H9 (cell line): Measurements from ENCODE around the gene GTF3C6. TPM values are rescaled to one million over a fixed set of nuclear protein-coding genes. Genes with fewer than 3 reads are reported as not detected.

ENCODE experiments used
- DNase-seq: peaks from one replicate; pipeline ENCODE4 v3.0.0-alpha.2; 2017
- H2AFZ ChIP-seq: one replicate; pipeline ENCODE4 v1.6.1; 2013; ENCODE audit warnings: mild to moderate bottlenecking, low read length, control low read depth, moderate library complexity
- H2AK5ac ChIP-seq: 2 replicates; pipeline ENCODE4 v1.6.1; 2013; ENCODE audit warnings: low read length, control low read depth, mixed read lengths; ENCODE audit not compliant: insufficient read length
- H2BK120ac ChIP-seq: one replicate; pipeline ENCODE4 v1.6.1; 2013; ENCODE audit warnings: low read depth, mild to moderate bottlenecking, low read length, control low read depth, inconsistent platforms; ENCODE audit not compliant: poor library complexity, severe bottlenecking
- H2BK12ac ChIP-seq: 2 replicates; pipeline ENCODE4 v1.6.1; 2013; ENCODE audit warnings: low read length, control low read depth, mixed read lengths, low read depth; ENCODE audit not compliant: insufficient read length
- H2BK15ac ChIP-seq: 2 replicates; pipeline ENCODE4 v1.6.1; 2013; ENCODE audit warnings: low read depth, low read length, control low read depth
- H2BK20ac ChIP-seq: one replicate; pipeline ENCODE4 v1.6.1; 2013; ENCODE audit warnings: low read depth, mild to moderate bottlenecking, low read length, control low read depth, inconsistent platforms; ENCODE audit not compliant: poor library complexity, severe bottlenecking
- H2BK5ac ChIP-seq: 2 replicates; pipeline ENCODE4 v1.6.1; 2013; ENCODE audit warnings: low read length, control low read depth, mixed read lengths; ENCODE audit not compliant: insufficient read length
- H3K14ac ChIP-seq: 2 replicates; pipeline ENCODE4 v1.6.1; 2013; ENCODE audit warnings: low read length, control low read depth; ENCODE audit not compliant: insufficient read depth
- H3K18ac ChIP-seq: 2 replicates; pipeline ENCODE4 v1.6.1; 2013; ENCODE audit warnings: low read depth, mild to moderate bottlenecking, mixed read lengths, low read length, control low read depth; ENCODE audit not compliant: insufficient read length
- H3K23ac ChIP-seq: 2 replicates; pipeline ENCODE4 v1.6.1; 2013; ENCODE audit warnings: low read length, control low read depth, mixed read lengths, low read depth; ENCODE audit not compliant: insufficient read length
- H3K23me2 ChIP-seq: 2 replicates; pipeline ENCODE4 v1.6.1; 2013; ENCODE audit warnings: low read depth, mild to moderate bottlenecking, mixed read lengths, low read length, control low read depth; ENCODE audit not compliant: insufficient read length, poor library complexity, severe bottlenecking
- H3K27ac ChIP-seq: 2 replicates; pipeline ENCODE4 v1.5.1; 2013; ENCODE audit warnings: low read length, control low read depth, mixed read lengths, low read depth; ENCODE audit not compliant: insufficient read length
- H3K27me3 ChIP-seq: 2 replicates; pipeline ENCODE4 v1.6.1; 2013; ENCODE audit warnings: low read length, control low read depth, inconsistent platforms; ENCODE audit not compliant: insufficient read depth
- H3K4ac ChIP-seq: 2 replicates; pipeline ENCODE4 v1.6.1; 2013; ENCODE audit warnings: low read depth, mild to moderate bottlenecking, control low read depth, inconsistent platforms, low read length, moderate library complexity
- H3K4me1 ChIP-seq: 2 replicates; pipeline ENCODE4 v1.6.1; 2013; ENCODE audit warnings: low read length, control low read depth, inconsistent platforms; ENCODE audit not compliant: insufficient read depth
- H3K4me2 ChIP-seq: 2 replicates; pipeline ENCODE4 v1.6.1; 2013; ENCODE audit warnings: low read length, control low read depth, mixed read lengths; ENCODE audit not compliant: insufficient read length, insufficient read depth
- H3K56ac ChIP-seq: 2 replicates; pipeline ENCODE4 v1.6.1; 2013; ENCODE audit warnings: low read depth, mild to moderate bottlenecking, mixed read lengths, low read length, control low read depth; ENCODE audit not compliant: insufficient read length
- H3K79me1 ChIP-seq: 2 replicates; pipeline ENCODE4 v1.6.1; 2013; ENCODE audit warnings: low read depth, mild to moderate bottlenecking, moderate library complexity, low read length, control low read depth, inconsistent platforms; ENCODE audit not compliant: insufficient read depth, poor library complexity, severe bottlenecking
- H3K79me2 ChIP-seq: 2 replicates; pipeline ENCODE4 v1.6.1; 2013; ENCODE audit warnings: low read length, control low read depth, inconsistent platforms; ENCODE audit not compliant: insufficient read depth
- H3K9ac ChIP-seq: 2 replicates; pipeline ENCODE4 v1.6.1; 2013; ENCODE audit warnings: low read length, control low read depth, mixed read lengths; ENCODE audit not compliant: insufficient read length; ENCODE audit errors: extremely low read depth
- H3K9me3 ChIP-seq: one replicate; pipeline ENCODE4 v1.6.1; 2013; ENCODE audit warnings: low read depth, low read length, inconsistent platforms; ENCODE audit not compliant: control insufficient read depth
- H3T11ph ChIP-seq: one replicate; pipeline ENCODE4 v1.6.1; 2013; ENCODE audit warnings: mild to moderate bottlenecking, low read length, control low read depth, inconsistent platforms
- H4K20me1 ChIP-seq: one replicate; pipeline ENCODE4 v1.6.1; 2013; ENCODE audit not compliant: control insufficient read depth, insufficient read length, insufficient read depth
- H4K5ac ChIP-seq: 2 replicates; pipeline ENCODE4 v1.6.1; 2013; ENCODE audit warnings: low read depth, mild to moderate bottlenecking, mixed read lengths, low read length, control low read depth; ENCODE audit not compliant: insufficient read length
- H4K8ac ChIP-seq: replicated peaks from 2 replicates; pipeline ENCODE4 v1.6.1; 2013; ENCODE audit warnings: low read length, control low read depth, mixed read lengths, low read depth; ENCODE audit not compliant: insufficient read length
- H4K91ac ChIP-seq: 2 replicates; pipeline ENCODE4 v1.6.1; 2013; ENCODE audit warnings: low read depth, mild to moderate bottlenecking, moderate library complexity, mixed read lengths, low read length, control low read depth; ENCODE audit not compliant: insufficient read length
- H3K27ac Mint-ChIP-seq, 3 experiments: 2 replicates in 2 of 3; 3 replicates in 1 of 3; pipeline ENCODE4 v1.8.0; 2020 to 2021; ENCODE audit warnings: mixed read lengths in 3 of 3, mild to moderate bottlenecking in 1 of 3, moderate library complexity in 1 of 3
- H3K27me3 Mint-ChIP-seq: 2 replicates; pipeline ENCODE4 v1.8.0; 2021; ENCODE audit warnings: low read depth, mild to moderate bottlenecking, moderate library complexity, mixed read lengths
- H3K36me3 Mint-ChIP-seq, 3 experiments: 2 replicates in 2 of 3; 3 replicates in 1 of 3; pipeline ENCODE4 v1.8.0; 2020 to 2021; ENCODE audit warnings: low read depth in 3 of 3, mixed read lengths in 3 of 3; ENCODE audit not compliant: insufficient read depth in 1 of 3
- H3K4me1 Mint-ChIP-seq, 2 experiments: 2 replicates each; pipeline ENCODE4 v1.8.0; 2020; ENCODE audit warnings: mixed read lengths in 2 of 2
- H3K4me3 Mint-ChIP-seq, 2 experiments: 2 replicates in 1 of 2; 3 replicates in 1 of 2; pipeline ENCODE4 v1.8.0; 2020 to 2021; ENCODE audit warnings: mild to moderate bottlenecking in 2 of 2, mixed read lengths in 2 of 2, moderate library complexity in 1 of 2
- H3K9me3 Mint-ChIP-seq, 2 experiments: 2 replicates in 1 of 2; 3 replicates in 1 of 2; pipeline ENCODE4 v1.8.0; 2020; ENCODE audit warnings: mild to moderate bottlenecking in 2 of 2, mixed read lengths in 2 of 2, moderate library complexity in 1 of 2
- CTCF ChIP-seq: fragments of 200-600 bp; sonication (generic); conservative IDR thresholded peaks from 3 replicates; pipeline ENCODE4 v1.8.0; 2021; ENCODE audit warnings: antibody characterized with exemption, mild to moderate bottlenecking
- WGBS: extraction: QIAGEN DNeasy Blood & Tissue Kit; methylation state at CpG from one replicate; pipeline ENCODE4 v1.1.7; 2013; ENCODE audit warnings: missing lambda C conversion rate, low lambda C conversion rate, mixed read lengths; ENCODE audit not compliant: insufficient read length; ENCODE audit errors: extremely low coverage; 5-methylcytosine and 5-hydroxymethylcytosine counted together
- total RNA-seq: library from RNA; stranded (reverse); gene quantifications from 2 replicates; pipeline ENCODE4 v1.2.1, GENCODE V29; 2021

The GTF3C6 gene
- total RNA-seq, 1 experiment from 2014 or later = 106 TPM

GRCh38 chr6:111011360-111012142, 53.0 kb downstream of the GTF3C6 start:
- H3K18ac ChIP-seq = no peak overlapping the region
- H3K27ac ChIP-seq = no peak overlapping the region
- no peak overlapping the region for H2AFZ ChIP-seq
- no peak overlapping the region for H4K5ac ChIP-seq
- H3K9ac ChIP-seq = no peak overlapping the region
- H3K27me3 ChIP-seq = no peaks in the 10 kb centered on the region
- no peak overlapping the region for H3K23ac ChIP-seq
- no peak overlapping the region for H3K56ac ChIP-seq
- H2BK12ac ChIP-seq = no peak overlapping the region
- H3K79me1 ChIP-seq = no peaks in the 10 kb centered on the region
- no CpG with 5 or more reads among the region's 2 CpGs for WGBS
- no peaks in the 10 kb centered on the region for H3K79me2 ChIP-seq
- H3K27me3 Mint-ChIP-seq = no peaks in the 10 kb centered on the region
- H4K91ac ChIP-seq = no peak overlapping the region
- H3K4me2 ChIP-seq = no peak overlapping the region
- H2BK120ac ChIP-seq = no peak overlapping the region
- H3K4me1 Mint-ChIP-seq = peaks cover 0 to 5% of the 10 kb centered on the region in 2 experiments; a peak in 2 of 4 replicates
- H3K9me3 ChIP-seq = peaks cover 7% of the 10 kb centered on the region
- H2AK5ac ChIP-seq = no peak overlapping the region
- no peak overlapping the region for H4K8ac ChIP-seq
- peak overlapping the region in 1 of 3 experiments; percentile 4; a peak in 1 of 7 replicates for H3K27ac Mint-ChIP-seq
- no peak overlapping the region for H3K4ac ChIP-seq
- H3T11ph ChIP-seq = no peak overlapping the region
- H3K14ac ChIP-seq = no peak overlapping the region
- H3K9me3 Mint-ChIP-seq = peaks cover 12 to 13% of the 10 kb centered on the region in 2 experiments
- H4K20me1 ChIP-seq = no peaks in the 10 kb centered on the region
- DNase-seq = no peak
- H2BK5ac ChIP-seq = no peak overlapping the region
- no peak overlapping the region for H2BK20ac ChIP-seq
- H3K4me1 ChIP-seq = no peaks in the 10 kb centered on the region
- H3K4me3 Mint-ChIP-seq = no peak overlapping the region
- no peak overlapping the region for H2BK15ac ChIP-seq
- H3K23me2 ChIP-seq = no peaks in the 10 kb centered on the region
- TF ChIP-seq CTCF = peak; percentile 76
- peaks cover 46 to 80% (median 65%) of the 10 kb centered on the region in 3 experiments for H3K36me3 Mint-ChIP-seq
